GM11168 (cell line): ENCODE data around the gene CLIP2.
"Not testable (repeated sequence)": the region's sequence is repeated elsewhere in the genome, so short reads cannot be mapped to it uniquely, and the experiment has no call there.

Experiments used
- in situ Hi-C: fragments of 300-500 bp; cut with MboI; formaldehyde crosslinking; loops from one replicate; pipeline ENCODE4 v1.12.0; 2022; ENCODE audit warnings: low sequenced_read_pairs; ENCODE audit not compliant: unreplicated experiment

CLIP2 gene

GRCh38 chr7:74294191-74294998 is 5.2 kb downstream of the CLIP2 start:
- in situ Hi-C loops, result no loop called here

GRCh38 chr7:74297516-74298233 is 8.5 kb downstream of the CLIP2 start:
- in situ Hi-C loops, result no loop called here

GRCh38 chr7:74299401-74299800 is 10.2 kb downstream of the CLIP2 start:
- in situ Hi-C loops, result no loop called here

GRCh38 chr7:74300926-74301325 is 11.7 kb downstream of the CLIP2 start:
- in situ Hi-C loops, result no loop called here

- in situ Hi-C loops, result no loop called here
Observed at GRCh38 chr7:74302745-74303221, 13.6 kb downstream of the CLIP2 start.

- in situ Hi-C loops, result no loop called here
Observed at GRCh38 chr7:74304550-74304949, 15.3 kb downstream of the CLIP2 start.

- in situ Hi-C loops, result no loop called here
Observed at GRCh38 chr7:74306004-74306729, 17.0 kb downstream of the CLIP2 start.

GRCh38 chr7:74306730-74307469 is 17.7 kb downstream of the CLIP2 start:
- in situ Hi-C loops, result no loop called here

- in situ Hi-C loops, result no loop called here
Observed at GRCh38 chr7:74307738-74308505, 18.7 kb downstream of the CLIP2 start.

- in situ Hi-C loops, result no loop called here
Observed at GRCh38 chr7:74309181-74309580, 20.0 kb downstream of the CLIP2 start.

GRCh38 chr7:74311305-74311744 is 22.1 kb downstream of the CLIP2 start:
- in situ Hi-C loops, result no loop called here

GRCh38 chr7:74312418-74313028 is 23.3 kb downstream of the CLIP2 start:
- in situ Hi-C loops, result no loop called here

- in situ Hi-C loops, result not testable (repeated sequence)
Observed at GRCh38 chr7:74315891-74316290, 26.7 kb downstream of the CLIP2 start.

GRCh38 chr7:74317146-74317782 is 28.1 kb downstream of the CLIP2 start:
- in situ Hi-C loops, result no loop called here

GRCh38 chr7:74318043-74318442 is 28.8 kb downstream of the CLIP2 start:
- in situ Hi-C loops, result no loop called here

- in situ Hi-C loops, result no loop called here
Observed at GRCh38 chr7:74320645-74321221, 31.5 kb downstream of the CLIP2 start.

- in situ Hi-C loops, result not testable (repeated sequence)
Observed at GRCh38 chr7:74322892-74323291, 33.7 kb downstream of the CLIP2 start.

GRCh38 chr7:74324531-74325209 is 35.5 kb downstream of the CLIP2 start:
- in situ Hi-C loops, result no loop called here
